Right lobe of liver (tissue), 4 donors: ENCODE measurements around the gene ICA1.

Source experiments
- POLR2A ChIP-seq: fragments of 450-650 bp; IDR thresholded peaks from one replicate; pipeline ENCODE4 v1.6.1; 2017; ENCODE audit warnings: antibody characterized with exemption, mild to moderate bottlenecking
- TF ChIP-seq, protein P1 (sequence below), 4 donors: fragments of 200-600 bp in 3 of 4; fragments of 450-650 bp in 1 of 4; IDR thresholded peaks; one replicate each; pipeline versions ENCODE4 v1.5.1 to v1.8.0; 2016 to 2022; ENCODE audit warnings: antibody characterized with exemption in 4 of 4, mild to moderate bottlenecking in 2 of 4
- donor health status: DM: no; HTN: no; CAD: no.
- donor health status: DM: no; HTN: no; CAD: no.
- donor health status: DM: no; HTN: yes; CAD: no.

DNA sequence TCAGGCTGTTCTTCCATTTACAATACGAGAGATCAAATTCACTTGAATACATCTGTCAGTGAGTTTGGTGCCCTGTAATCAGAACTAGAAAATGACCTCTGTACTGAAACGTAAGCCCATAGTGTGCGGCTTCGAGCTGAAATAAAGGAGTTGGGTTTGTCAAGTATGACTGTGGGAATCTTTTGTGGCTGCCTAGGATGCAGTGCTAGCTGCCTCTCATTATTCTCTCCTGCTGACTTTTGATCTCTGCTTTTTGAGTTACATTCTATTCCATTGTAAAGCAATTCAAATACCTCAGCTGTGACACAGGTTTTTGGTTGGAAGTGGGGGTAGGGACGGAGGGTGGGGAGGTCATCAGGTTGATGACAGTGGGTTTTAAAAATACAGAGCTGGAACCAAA lies 40.4 kb downstream of the ICA1 start:
- no peak for TF ChIP-seq POLR2A
- TF ChIP-seq, protein P1, sequence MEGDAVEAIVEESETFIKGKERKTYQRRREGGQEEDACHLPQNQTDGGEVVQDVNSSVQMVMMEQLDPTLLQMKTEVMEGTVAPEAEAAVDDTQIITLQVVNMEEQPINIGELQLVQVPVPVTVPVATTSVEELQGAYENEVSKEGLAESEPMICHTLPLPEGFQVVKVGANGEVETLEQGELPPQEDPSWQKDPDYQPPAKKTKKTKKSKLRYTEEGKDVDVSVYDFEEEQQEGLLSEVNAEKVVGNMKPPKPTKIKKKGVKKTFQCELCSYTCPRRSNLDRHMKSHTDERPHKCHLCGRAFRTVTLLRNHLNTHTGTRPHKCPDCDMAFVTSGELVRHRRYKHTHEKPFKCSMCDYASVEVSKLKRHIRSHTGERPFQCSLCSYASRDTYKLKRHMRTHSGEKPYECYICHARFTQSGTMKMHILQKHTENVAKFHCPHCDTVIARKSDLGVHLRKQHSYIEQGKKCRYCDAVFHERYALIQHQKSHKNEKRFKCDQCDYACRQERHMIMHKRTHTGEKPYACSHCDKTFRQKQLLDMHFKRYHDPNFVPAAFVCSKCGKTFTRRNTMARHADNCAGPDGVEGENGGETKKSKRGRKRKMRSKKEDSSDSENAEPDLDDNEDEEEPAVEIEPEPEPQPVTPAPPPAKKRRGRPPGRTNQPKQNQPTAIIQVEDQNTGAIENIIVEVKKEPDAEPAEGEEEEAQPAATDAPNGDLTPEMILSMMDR (IDR thresholded peaks at IDR 0.05) = no peak
